ENCODE results near the gene SURF1. TPM values are rescaled to one million over a fixed set of nuclear protein-coding genes. Genes with fewer than 3 reads are reported as not detected.
A peak's percentile ranks its signal among the peaks of the same experiment; 100 is the strongest.

SURF1 gene
- polyA plus RNA-seq (2012; ENCODE audit: low read depth, missing spikeins): 30.5 TPM

- DNase-seq (ENCODE audit: insufficient read length, low spot score): peak; percentile 95
- TF ChIP-seq PAX5 (IDR thresholded peaks at IDR 0.05; ENCODE audit: insufficient read depth, low read length, severe bottlenecking) (peak; percentile 10), TAF1 (IDR thresholded peaks at IDR 0.05; ENCODE audit: low read depth, low read length) (peak; percentile 74), POLR2AphosphoS5 (IDR thresholded peaks at IDR 0.05; ENCODE audit: low read depth, low read length) (peak; percentile 57; the same call in 1 of the 2 replicates), POU2F2 (IDR thresholded peaks at IDR 0.05; ENCODE audit: low read depth, low read length) (no peak), POLR2A (IDR thresholded peaks at IDR 0.05; ENCODE audit: low read depth, low read length) (no peak; the same call in none of the 2 replicates), SPI1 (IDR thresholded peaks at IDR 0.05; ENCODE audit: low read depth, low read length) (no peak)
- FAIRE-seq: peak; percentile 63
Measured at GRCh38 chr9:133356391-133357091, at the start of gene SURF1, which contains the start of gene SURF2. Gene SURF1 (minus strand): TSS chr9:133356487. CDS start chr9:133356453, 34 bp downstream. Gene SURF2 (plus strand): TSS chr9:133356550. CDS start chr9:133356593, 43 bp downstream.

GRCh38 chr9:133405508-133406438 is 49.5 kb upstream of the SURF1 start:
- TF ChIP-seq SPI1 (IDR thresholded peaks at IDR 0.05; ENCODE audit: low read depth, low read length) (no peak), POLR2AphosphoS5 (IDR thresholded peaks at IDR 0.05; ENCODE audit: low read depth, low read length) (no peak), POLR2A (IDR thresholded peaks at IDR 0.05; ENCODE audit: low read depth, low read length) (no peak), PAX5 (IDR thresholded peaks at IDR 0.05; ENCODE audit: insufficient read depth, low read length, severe bottlenecking) (no peak), POU2F2 (IDR thresholded peaks at IDR 0.05; ENCODE audit: low read depth, low read length) (no peak), TAF1 (IDR thresholded peaks at IDR 0.05; ENCODE audit: low read depth, low read length) (no peak)
- no peak for DNase-seq (ENCODE audit: insufficient read length, low spot score)
- no peak for FAIRE-seq

GRCh38 chr9:133404454-133405002 is 48.2 kb upstream of the SURF1 start:
- TF ChIP-seq PAX5 (IDR thresholded peaks at IDR 0.05; ENCODE audit: insufficient read depth, low read length, severe bottlenecking) (no peak), POU2F2 (IDR thresholded peaks at IDR 0.05; ENCODE audit: low read depth, low read length) (no peak), TAF1 (IDR thresholded peaks at IDR 0.05; ENCODE audit: low read depth, low read length) (no peak), SPI1 (IDR thresholded peaks at IDR 0.05; ENCODE audit: low read depth, low read length) (no peak), POLR2AphosphoS5 (IDR thresholded peaks at IDR 0.05; ENCODE audit: low read depth, low read length) (no peak), POLR2A (IDR thresholded peaks at IDR 0.05; ENCODE audit: low read depth, low read length) (no peak)
- no peak for DNase-seq (ENCODE audit: insufficient read length, low spot score)
- FAIRE-seq: no peak

GRCh38 chr9:133403766-133404453 is 47.6 kb upstream of the SURF1 start:
- FAIRE-seq: no peak
- peak; percentile 59 for DNase-seq (ENCODE audit: insufficient read length, low spot score)
- TF ChIP-seq PAX5 (IDR thresholded peaks at IDR 0.05; ENCODE audit: insufficient read depth, low read length, severe bottlenecking): no peak
- TF ChIP-seq POLR2A (IDR thresholded peaks at IDR 0.05; ENCODE audit: low read depth, low read length): peak; percentile 27; the same call in 1 of the 2 replicates
- TF ChIP-seq POLR2AphosphoS5 (IDR thresholded peaks at IDR 0.05; ENCODE audit: low read depth, low read length): no peak; the same call in 1 of the 2 replicates

- DNase-seq (ENCODE audit: insufficient read length, low spot score) (no peak), FAIRE-seq (no peak)
- TF ChIP-seq SPI1 (IDR thresholded peaks at IDR 0.05; ENCODE audit: low read depth, low read length): no peak
- TF ChIP-seq POU2F2 (IDR thresholded peaks at IDR 0.05; ENCODE audit: low read depth, low read length): no peak
- no peak for TF ChIP-seq POLR2A (IDR thresholded peaks at IDR 0.05; ENCODE audit: low read depth, low read length)
- TF ChIP-seq PAX5 (IDR thresholded peaks at IDR 0.05; ENCODE audit: insufficient read depth, low read length, severe bottlenecking): no peak
- TF ChIP-seq TAF1 (IDR thresholded peaks at IDR 0.05; ENCODE audit: low read depth, low read length): no peak
- TF ChIP-seq POLR2AphosphoS5 (IDR thresholded peaks at IDR 0.05; ENCODE audit: low read depth, low read length): no peak
Measured at GRCh38 chr9:133402689-133403088, 46.4 kb upstream of the SURF1 start.

GRCh38 chr9:133401588-133401987 is 45.3 kb upstream of the SURF1 start:
- DNase-seq (ENCODE audit: insufficient read length, low spot score): no peak
- FAIRE-seq: no peak

GRCh38 chr9:133400292-133400691 is 44.0 kb upstream of the SURF1 start:
- FAIRE-seq (no peak), DNase-seq (ENCODE audit: insufficient read length, low spot score) (no peak)
- TF ChIP-seq SPI1 (IDR thresholded peaks at IDR 0.05; ENCODE audit: low read depth, low read length): no peak
- no peak for TF ChIP-seq POLR2AphosphoS5 (IDR thresholded peaks at IDR 0.05; ENCODE audit: low read depth, low read length)
- TF ChIP-seq POU2F2 (IDR thresholded peaks at IDR 0.05; ENCODE audit: low read depth, low read length): no peak
- no peak for TF ChIP-seq TAF1 (IDR thresholded peaks at IDR 0.05; ENCODE audit: low read depth, low read length)
- peak; percentile 24; the same call in 1 of the 2 replicates for TF ChIP-seq POLR2A (IDR thresholded peaks at IDR 0.05; ENCODE audit: low read depth, low read length)
- TF ChIP-seq PAX5 (IDR thresholded peaks at IDR 0.05; ENCODE audit: insufficient read depth, low read length, severe bottlenecking): no peak

More at GRCh38 chr9:133401588-133401987, 45.3 kb upstream of the SURF1 start:
- TF ChIP-seq POLR2AphosphoS5 (IDR thresholded peaks at IDR 0.05; ENCODE audit: low read depth, low read length): 0 out of 2 replicates have a peak, but pooled peaks have one; percentile 13
- no peak for TF ChIP-seq TAF1 (IDR thresholded peaks at IDR 0.05; ENCODE audit: low read depth, low read length)
- no peak for TF ChIP-seq PAX5 (IDR thresholded peaks at IDR 0.05; ENCODE audit: insufficient read depth, low read length, severe bottlenecking)

GRCh38 chr9:133397895-133398294 is 41.6 kb upstream of the SURF1 start:
- no peak for FAIRE-seq
- no peak for DNase-seq (ENCODE audit: insufficient read length, low spot score)
- no peak for TF ChIP-seq TAF1 (IDR thresholded peaks at IDR 0.05; ENCODE audit: low read depth, low read length)

GRCh38 chr9:133397370-133397769 is 41.1 kb upstream of the SURF1 start:
- no peak for TF ChIP-seq SPI1 (IDR thresholded peaks at IDR 0.05; ENCODE audit: low read depth, low read length)
- no peak for TF ChIP-seq POLR2AphosphoS5 (IDR thresholded peaks at IDR 0.05; ENCODE audit: low read depth, low read length)
- TF ChIP-seq POU2F2 (IDR thresholded peaks at IDR 0.05; ENCODE audit: low read depth, low read length): no peak

More at GRCh38 chr9:133397370-133397769, 41.1 kb upstream of the SURF1 start:
- FAIRE-seq: no peak
- no peak for DNase-seq (ENCODE audit: insufficient read length, low spot score)

Data from GM12891 (cell line).